RPMI7951 (cell line): Measurements from ENCODE around the gene FOXC2. TPM values are rescaled to one million over a fixed set of nuclear protein-coding genes. Genes with fewer than 3 reads are reported as not detected.
"Not testable (repeated sequence)": the region's sequence is repeated elsewhere in the genome, so short reads cannot be mapped to it uniquely, and the experiment has no call there.

Experiments used
- DNase-seq: peaks from one replicate; pipeline ENCODE4 v3.0.0-alpha.2; 2012; ENCODE audit warnings: low read depth
- total RNA-seq: library from RNA; depleted of rRNA; stranded (reverse); fragments of >200 nt; shearing (Covaris generic); gene quantifications from 2 replicates; pipeline ENCODE4 v1.2.3, GENCODE V29; 2014

The FOXC2 gene
- total RNA-seq, 1 experiment from 2014 or later = 1.3 TPM

DNA sequence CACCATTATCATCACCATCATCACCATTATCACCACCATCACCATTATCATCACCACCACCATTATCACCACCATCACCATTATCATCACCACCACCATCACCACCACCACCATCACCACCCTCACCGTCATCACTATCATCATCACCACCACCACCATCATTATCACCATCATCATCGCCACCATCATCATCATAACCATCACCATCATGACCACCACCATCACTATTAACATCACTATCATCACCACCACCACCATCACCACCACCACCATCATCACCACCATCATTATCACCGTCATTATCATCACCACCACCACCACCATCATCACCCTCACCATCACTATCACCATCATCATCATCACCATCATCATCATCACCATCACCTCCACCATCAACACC, 20.9 kb downstream of the FOXC2 start:
- no peak for DNase-seq

- not testable (repeated sequence) for DNase-seq
Measured at GRCh38 chr16:86587955-86588354, 21.3 kb downstream of the FOXC2 start.

DNA sequence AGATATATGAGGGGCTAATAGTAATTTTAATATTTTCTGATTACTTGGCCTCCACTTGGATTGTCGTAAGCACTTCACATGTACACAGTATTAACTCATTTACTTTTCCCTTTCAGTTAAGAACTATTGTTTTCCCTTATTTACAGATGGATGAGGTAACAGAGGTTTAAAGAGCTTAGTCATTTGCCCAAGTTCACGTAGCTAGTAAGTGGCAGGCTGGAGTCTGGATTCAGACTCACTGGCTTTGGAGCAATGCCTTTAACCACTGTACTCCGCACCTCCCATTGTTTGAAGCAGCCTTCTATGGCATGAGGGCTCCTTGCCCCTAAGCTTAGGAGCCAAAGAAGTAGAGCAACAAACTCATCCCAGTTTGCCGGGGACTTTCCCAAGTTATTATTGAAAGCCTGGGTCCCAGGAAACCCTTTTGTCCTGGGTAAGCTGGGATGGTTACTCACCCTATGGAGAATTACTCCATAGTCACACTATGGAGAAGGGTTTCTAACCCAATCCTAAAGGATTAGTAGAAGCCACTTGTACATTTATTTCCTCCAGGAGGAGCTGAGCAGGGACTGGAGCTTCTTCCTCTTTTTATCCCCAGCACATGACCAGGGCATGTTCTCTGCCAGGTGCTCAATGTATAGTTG, 24.0 kb downstream of the FOXC2 start:
- peak; percentile 85 for DNase-seq

DNA sequence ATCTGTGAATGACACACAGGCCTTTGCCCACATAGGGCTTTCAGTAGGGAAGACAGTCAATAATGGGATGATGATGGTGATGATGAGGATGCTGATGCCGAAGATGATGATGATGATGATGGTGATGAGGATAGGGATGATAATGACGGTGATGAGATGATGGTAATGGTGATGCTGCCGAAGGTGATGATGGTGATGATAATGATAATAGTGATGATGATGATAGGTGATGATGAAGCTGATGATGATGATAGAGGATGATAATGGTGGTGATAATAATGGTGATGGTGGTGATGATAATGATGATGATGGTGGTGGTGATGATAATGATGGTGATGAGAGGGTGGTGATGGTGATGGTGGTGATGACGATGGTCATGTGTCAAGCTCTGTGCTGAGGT, 24.6 kb downstream of the FOXC2 start:
- DNase-seq = no peak

GRCh38 chr16:86593913-86594620, 27.4 kb downstream of the FOXC2 start:
- DNase-seq = no peak

GRCh38 chr16:86594721-86595120, 28.1 kb downstream of the FOXC2 start:
- DNase-seq = no peak

GRCh38 chr16:86595983-86596605, 29.5 kb downstream of the FOXC2 start:
- no peak for DNase-seq

GRCh38 chr16:86597126-86597879, 30.7 kb downstream of the FOXC2 start:
- no peak for DNase-seq

- DNase-seq = peak; percentile 75
Measured at GRCh38 chr16:86597880-86598606, 31.4 kb downstream of the FOXC2 start.

DNA sequence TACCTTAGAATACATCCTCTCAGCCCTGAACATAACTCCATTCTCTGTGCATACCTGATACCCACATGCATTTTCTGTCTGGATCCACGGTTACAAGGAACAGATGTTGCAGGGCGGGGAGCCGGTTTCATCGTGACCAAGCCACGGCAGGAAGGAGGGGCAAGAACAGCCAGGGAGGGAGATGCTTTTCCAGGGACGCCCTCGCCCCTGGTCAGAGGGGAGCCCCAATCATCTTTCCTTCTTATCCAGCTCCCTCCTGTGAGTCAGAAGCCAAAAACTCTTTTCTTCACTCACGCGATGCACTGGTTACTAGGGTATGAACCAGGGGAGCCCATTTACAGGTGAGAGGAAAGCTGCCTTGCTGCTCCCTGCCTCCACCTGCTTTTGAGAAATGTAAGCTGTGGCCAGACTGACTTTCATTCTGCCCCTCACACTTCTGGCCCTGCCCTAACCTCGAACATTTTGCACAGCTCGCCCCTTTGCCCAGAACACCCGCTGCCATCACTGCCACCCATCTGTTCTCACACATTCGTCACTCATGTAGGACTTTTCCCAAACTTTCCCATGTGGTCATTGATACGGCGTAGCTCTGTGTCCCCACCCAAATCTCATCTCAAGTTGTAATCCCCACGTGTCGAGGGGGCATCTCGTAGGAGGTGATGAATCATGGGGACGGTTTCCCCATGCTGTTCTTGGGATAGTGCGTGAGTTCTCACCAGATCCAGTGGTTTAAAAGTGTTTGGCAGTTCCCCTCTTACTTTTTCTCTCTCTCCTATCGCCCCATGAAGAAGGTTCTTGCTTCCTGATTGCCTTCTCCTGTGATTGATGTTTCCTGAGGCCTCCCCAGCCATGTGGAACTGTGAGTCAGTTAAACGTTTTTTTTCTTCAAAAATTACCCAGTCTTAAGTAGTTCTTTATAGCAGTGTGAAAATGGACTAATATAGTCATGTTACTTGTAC, 32.3 kb downstream of the FOXC2 start:
- DNase-seq = peak; percentile 74

DNA sequence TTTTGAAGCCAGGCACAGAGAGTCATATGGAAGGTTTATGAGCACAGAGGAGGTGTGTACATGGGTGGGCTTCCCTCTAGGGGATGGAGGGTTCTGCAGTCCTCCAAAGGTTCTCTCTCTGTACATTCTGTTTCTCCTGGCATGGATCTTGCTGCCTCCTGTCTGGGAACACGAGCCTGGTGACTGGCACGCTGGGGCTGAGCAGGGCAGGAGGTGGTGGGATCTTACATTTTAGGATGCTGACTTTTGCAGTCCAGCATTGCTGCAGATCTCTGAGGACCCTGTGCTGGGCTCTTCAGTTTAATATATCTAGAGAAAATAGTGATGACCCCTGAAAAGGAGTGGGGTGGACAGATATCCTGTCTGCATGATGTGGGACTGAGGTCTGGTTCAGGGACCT, 34.7 kb downstream of the FOXC2 start:
- DNase-seq = no peak

GRCh38 chr16:86602521-86602920, 35.9 kb downstream of the FOXC2 start:
- DNase-seq = no peak

GRCh38 chr16:86604436-86605193, 38.0 kb downstream of the FOXC2 start:
- no peak for DNase-seq

DNA sequence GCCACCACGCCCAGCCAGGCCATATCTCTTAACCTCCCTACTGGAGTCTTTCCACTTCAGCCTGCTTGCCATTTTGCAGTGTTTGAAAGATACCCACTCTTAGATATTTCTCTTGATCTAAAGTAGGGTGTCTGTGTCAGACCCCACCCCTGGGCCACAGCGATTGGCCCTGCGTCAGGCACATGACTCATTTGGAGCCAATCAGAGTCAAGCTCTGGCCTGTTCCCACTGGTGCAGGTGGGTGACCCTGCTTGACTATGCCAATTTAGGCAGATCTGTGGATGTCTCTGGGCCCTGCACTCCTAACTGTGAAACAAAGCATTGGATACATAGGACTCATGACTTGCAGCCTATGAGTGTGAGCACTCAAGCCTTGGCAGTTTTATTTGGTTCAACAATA, 39.3 kb downstream of the FOXC2 start:
- no peak for DNase-seq

- peak; percentile 46 for DNase-seq
Measured at GRCh38 chr16:86608301-86608747, 41.7 kb downstream of the FOXC2 start.

DNA sequence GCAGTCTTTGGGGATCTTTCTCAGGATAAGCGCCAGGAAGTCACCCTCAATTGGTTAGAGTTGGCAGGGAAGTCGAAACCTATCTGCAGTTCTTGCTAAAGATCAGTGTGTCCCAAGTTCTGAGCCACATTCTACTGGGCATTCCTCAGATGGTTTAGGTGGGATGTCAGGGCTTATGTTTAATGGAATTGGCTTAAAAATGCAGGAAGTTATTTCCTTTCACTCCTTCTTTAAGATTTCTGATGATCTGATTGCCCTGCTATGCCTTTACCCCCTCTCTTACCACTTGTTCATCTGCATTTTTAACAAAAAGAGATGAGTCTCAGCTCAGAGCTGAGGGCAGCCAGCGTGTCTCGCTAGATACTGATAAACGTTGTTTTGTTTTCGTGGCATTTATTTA, 42.5 kb downstream of the FOXC2 start:
- DNase-seq = peak; percentile 70

- no peak for DNase-seq
Measured at GRCh38 chr16:86609661-86610060, 43.0 kb downstream of the FOXC2 start.

GRCh38 chr16:86610779-86611524, 44.3 kb downstream of the FOXC2 start:
- no peak for DNase-seq

GRCh38 chr16:86611525-86611855, 44.9 kb downstream of the FOXC2 start:
- peak; percentile 86 for DNase-seq
